Measurements from ENCODE around the gene FTO. TPM values are rescaled to one million over a fixed set of nuclear protein-coding genes. Genes with fewer than 3 reads are reported as not detected.

Gene FTO
- total RNA-seq, 1 donor: 135 TPM

DNA sequence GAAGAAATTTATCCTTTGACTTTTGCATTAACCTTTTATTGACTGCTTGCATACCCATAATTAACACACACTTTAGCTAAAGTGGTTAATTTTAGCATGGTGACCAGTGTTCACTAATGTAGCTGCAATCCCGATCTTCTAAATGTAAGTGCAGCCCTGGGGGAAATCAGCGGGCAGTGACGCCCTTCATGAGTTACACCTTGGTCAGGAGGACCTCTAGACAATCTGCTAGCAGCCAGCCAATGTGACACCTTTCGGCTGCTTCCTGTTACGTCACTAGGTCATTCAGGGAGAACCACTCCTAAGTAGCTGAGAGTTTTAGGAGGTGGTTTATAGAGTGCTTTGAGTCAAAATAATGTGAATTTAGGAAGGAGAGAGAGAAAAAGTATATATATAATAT lies 402.1 kb downstream of the FTO start:
- TF ChIP-seq, protein P1, sequence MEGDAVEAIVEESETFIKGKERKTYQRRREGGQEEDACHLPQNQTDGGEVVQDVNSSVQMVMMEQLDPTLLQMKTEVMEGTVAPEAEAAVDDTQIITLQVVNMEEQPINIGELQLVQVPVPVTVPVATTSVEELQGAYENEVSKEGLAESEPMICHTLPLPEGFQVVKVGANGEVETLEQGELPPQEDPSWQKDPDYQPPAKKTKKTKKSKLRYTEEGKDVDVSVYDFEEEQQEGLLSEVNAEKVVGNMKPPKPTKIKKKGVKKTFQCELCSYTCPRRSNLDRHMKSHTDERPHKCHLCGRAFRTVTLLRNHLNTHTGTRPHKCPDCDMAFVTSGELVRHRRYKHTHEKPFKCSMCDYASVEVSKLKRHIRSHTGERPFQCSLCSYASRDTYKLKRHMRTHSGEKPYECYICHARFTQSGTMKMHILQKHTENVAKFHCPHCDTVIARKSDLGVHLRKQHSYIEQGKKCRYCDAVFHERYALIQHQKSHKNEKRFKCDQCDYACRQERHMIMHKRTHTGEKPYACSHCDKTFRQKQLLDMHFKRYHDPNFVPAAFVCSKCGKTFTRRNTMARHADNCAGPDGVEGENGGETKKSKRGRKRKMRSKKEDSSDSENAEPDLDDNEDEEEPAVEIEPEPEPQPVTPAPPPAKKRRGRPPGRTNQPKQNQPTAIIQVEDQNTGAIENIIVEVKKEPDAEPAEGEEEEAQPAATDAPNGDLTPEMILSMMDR (IDR thresholded peaks at IDR 0.05; ENCODE audit: insufficient read depth, low read length): no peak
- no peak for DNase-seq (ENCODE audit: low read depth)
- H3K4me3 ChIP-seq (ENCODE audit: low read depth, low read length): no peak overlapping the region

DNA sequence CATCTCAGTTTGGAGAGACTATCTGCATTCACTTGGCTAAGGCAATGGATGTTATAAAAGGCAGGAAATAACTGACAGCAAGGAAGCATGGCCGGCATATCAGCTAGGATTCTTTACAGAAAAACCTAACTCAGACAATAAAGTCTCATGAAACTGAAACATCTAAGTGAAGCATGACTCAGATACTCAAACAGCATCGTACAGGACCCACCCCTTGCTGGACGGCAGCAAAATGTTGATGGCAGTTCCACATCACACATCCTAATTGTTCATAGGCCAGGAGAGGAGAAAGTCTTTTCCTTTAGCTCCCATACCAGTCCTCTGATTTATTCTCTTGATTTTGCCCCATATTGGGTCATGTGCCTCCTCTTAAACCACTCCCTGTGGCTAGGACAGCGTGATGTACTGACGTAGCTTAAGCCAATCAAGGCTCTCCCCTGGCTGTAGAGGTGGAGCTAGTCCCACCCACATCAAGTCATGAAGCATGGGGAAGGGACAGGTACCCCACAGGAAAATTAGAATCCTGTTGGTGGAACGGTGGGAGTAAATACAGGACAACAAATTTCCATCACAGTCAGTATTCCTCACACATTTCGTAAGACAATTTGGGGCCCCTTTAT lies 403.7 kb downstream of the FTO start:
- DNase-seq (ENCODE audit: low read depth): peak; percentile 9
- TF ChIP-seq, protein P1 (IDR thresholded peaks at IDR 0.05; ENCODE audit: insufficient read depth, low read length): no peak
- H3K4me3 ChIP-seq (ENCODE audit: low read depth, low read length): no peak overlapping the region

DNA sequence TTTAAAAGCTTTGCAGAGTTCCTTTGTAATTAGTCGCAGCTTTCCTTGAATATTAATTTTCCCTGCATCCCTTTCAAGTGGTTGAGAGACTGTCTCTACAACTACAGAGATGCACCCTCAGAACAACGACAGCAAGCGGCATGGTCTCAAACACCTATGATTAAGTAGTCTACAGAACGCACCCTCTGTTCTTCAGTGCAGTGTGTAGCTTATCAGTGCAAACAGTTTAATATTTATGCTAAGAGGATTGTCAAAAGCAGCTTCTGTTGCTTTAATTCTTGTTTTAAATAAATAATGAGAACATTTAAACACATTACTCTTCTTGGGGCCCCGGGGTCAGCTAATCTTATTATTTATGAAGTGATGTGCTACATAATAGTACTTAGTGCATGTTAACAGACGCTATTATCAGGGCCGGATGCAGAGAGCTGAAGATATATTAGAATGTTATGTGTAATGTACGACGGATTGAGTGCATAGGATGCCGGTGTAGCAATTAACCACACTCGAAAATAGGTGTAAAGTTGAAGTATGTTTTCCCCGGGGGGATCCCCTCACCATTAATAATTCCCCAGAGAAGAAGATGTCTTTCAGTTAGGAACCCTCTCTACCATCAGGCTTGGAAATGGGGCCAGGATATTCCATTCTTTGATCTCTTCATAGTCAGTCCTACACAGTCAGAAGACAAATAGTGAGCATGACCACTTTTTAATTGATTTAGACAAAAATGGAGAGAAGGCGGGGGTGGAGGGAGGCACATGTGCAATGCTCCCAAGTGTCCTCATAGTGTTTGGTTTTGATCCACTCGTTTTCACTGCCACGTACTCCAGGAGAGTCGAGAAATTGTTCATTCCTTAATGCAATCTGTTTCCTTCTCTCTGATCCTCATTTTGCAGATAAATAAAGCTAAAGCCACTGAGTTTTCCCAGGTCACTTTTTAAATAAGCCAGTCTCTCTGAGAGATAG lies 406.3 kb downstream of the FTO start:
- no peak for DNase-seq (ENCODE audit: low read depth)
- TF ChIP-seq, protein P1 (IDR thresholded peaks at IDR 0.05; ENCODE audit: insufficient read depth, low read length): no peak
- no peak overlapping the region for H3K4me3 ChIP-seq (ENCODE audit: low read depth, low read length)

DNA sequence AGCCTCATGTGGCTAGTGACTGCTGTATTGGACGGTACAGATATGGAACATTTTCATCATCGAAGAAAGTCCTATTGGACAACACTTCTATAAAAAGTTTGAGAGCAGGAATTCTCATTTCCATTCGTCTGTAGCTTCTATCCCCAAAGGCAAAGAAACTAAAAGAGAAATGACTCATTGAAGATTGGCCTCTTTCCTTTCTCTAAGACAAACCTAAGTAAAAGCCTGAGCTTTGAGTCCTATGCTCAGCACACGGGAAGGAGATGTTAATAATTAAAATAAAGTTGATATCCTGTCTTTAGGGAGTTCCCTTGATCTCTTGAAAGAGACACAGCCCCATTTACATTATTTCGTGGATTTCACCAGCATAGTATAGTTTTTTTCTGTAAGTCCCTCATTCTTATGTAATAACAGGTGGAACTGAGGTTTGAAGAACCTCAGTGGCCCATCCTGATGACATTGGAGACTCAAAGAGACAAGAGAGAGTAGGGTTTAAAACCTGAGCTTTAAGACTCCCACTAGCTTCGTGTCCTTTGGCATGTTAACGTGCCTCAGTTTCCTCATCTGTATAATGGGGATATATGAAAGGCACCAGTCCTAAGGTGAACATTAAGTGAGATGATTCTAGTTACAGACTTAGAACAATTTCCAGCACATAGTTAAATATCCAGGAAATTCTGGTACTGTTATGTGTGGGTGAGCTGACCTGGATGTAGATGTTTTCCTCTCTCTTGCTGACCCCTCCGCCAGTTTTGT lies 408.7 kb downstream of the FTO start:
- H3K4me3 ChIP-seq (ENCODE audit: low read depth, low read length): no peak overlapping the region
- TF ChIP-seq, protein P1 (IDR thresholded peaks at IDR 0.05; ENCODE audit: insufficient read depth, low read length): no peak
- DNase-seq (ENCODE audit: low read depth): no peak

DNA sequence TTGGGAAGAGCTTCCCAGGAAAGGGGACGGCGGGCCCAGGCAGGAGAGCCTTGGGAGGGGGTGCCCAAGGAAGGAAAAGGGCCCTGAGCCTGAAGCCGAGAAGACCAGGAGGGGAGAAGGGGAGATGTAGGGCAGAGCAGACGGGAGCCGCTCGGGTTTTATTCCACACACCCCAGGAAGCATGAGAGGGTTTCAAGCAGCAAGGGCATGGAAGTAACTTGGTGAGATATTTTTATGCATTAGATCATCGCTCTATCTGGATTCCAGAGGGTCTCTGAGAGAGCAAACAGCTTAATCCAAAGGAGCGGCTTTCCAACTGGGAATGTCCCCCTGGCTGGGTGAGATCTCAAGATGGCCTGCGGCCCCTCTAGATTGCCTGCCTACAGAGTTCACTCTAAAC lies 411.6 kb downstream of the FTO start:
- no peak overlapping the region for H3K4me3 ChIP-seq (ENCODE audit: low read depth, low read length)
- no peak for DNase-seq (ENCODE audit: low read depth)
- TF ChIP-seq, protein P1 (IDR thresholded peaks at IDR 0.05; ENCODE audit: insufficient read depth, low read length): no peak

DNA sequence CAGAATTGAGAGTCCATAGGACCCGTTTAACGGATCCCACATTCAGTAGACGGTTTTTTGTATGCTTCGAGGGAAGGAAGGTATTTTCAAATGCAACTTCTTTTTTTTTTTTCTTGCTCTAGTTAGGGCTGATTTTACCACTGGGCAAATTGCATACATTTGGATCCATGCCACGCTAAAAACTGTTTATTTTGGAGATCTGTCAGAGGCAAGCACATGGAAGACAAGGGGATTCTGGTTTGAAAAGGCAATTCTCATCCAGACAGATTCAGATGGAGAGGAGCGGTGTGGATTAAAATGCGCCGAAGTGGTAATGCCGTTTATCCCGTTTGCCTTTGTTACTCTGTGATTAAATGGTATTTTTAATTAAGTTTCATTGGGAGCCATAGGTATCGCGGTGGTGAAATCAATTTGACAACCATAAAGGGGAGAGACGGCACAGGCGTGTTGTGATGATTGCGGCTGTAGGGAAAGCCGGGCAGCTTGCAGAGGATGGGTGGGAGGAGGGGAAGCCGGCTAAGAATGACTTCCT lies 412.2 kb downstream of the FTO start:
- peak; percentile 15 for DNase-seq (ENCODE audit: low read depth)
- no peak overlapping the region for H3K4me3 ChIP-seq (ENCODE audit: low read depth, low read length)
- TF ChIP-seq, protein P1 (IDR thresholded peaks at IDR 0.05; ENCODE audit: insufficient read depth, low read length): no peak

Measured in fibroblast of the aortic adventitia (primary cell).